B cell (primary cell): ENCODE results near the gene MTCP1. TPM values are rescaled to one million over a fixed set of nuclear protein-coding genes. Genes with fewer than 3 reads are reported as not detected.

ENCODE experiments used
- ATAC-seq: fragments of 200-7000 bp; cut with Tn5 transposase; one replicate; pipeline ENCODE4 v1.10.0; 2021; ENCODE audit warnings: low read depth, mild to moderate bottlenecking, moderate number of reproducible peaks, moderate library complexity
- CTCF ChIA-PET: fragments of 350-600 bp; sonication (Branson Sonifier 250); formaldehyde crosslinking; loops from one replicate; lab custom pipeline; 2021; ENCODE audit warnings: antibody characterized with exemption, inconsistent platforms; lab: Charles Lee
- POLR2A ChIA-PET: fragments of 350-600 bp; sonication (Branson Sonifier 250); formaldehyde crosslinking; loops from one replicate; lab custom pipeline; 2021; ENCODE audit warnings: antibody characterized with exemption; lab: Charles Lee
- DNase-seq: peaks from one replicate; pipeline ENCODE4 v3.0.0; 2013
- H2AFZ ChIP-seq: 2 replicates; pipeline ENCODE4 v1.6.1; 2012; ENCODE audit warnings: mild to moderate bottlenecking, low read depth, low read length; ENCODE audit not compliant: insufficient read depth, poor library complexity, severe bottlenecking
- H3K27ac ChIP-seq, 2 donors: 1 replicate in 1 of 2; 2 replicates in 1 of 2; pipeline ENCODE4 v1.5.1; 2012 to 2013; ENCODE audit warnings: low read length in 2 of 2, mild to moderate bottlenecking in 2 of 2, moderate library complexity in 1 of 2
- H3K27me3 ChIP-seq, 4 experiments: fragments of 200-600 bp in 1 of 4; sonication (generic) in 1 of 4; replicated peaks in 1 of 4; 1 replicate in 2 of 4; 2 replicates in 2 of 4; pipeline versions ENCODE4 v1.6.1 to v1.7.0; 2013 to 2016; ENCODE audit warnings: low read length in 3 of 4, mild to moderate bottlenecking in 2 of 4, mixed read lengths in 1 of 4, moderate library complexity in 1 of 4; ENCODE audit not compliant: insufficient read depth in 4 of 4, control insufficient read depth in 3 of 4; ENCODE audit errors: control extremely low read depth in 1 of 4
- H3K36me3 ChIP-seq, 2 experiments: replicated peaks in 1 of 2; 1 replicate in 1 of 2; 2 replicates in 1 of 2; pipeline versions ENCODE4 v1.6.1 to v1.7.1; 2013; ENCODE audit warnings: low read length in 1 of 2; ENCODE audit not compliant: insufficient read depth in 2 of 2, control insufficient read depth in 1 of 2; ENCODE audit errors: control extremely low read depth in 1 of 2, extremely low read depth in 1 of 2
- H3K4me1 ChIP-seq, 2 donors: fragments of 200-600 bp in 1 of 2; sonication (generic) in 1 of 2; 1 replicate in 1 of 2; 2 replicates in 1 of 2; pipeline versions ENCODE4 v1.5.1 to v1.6.1; 2013 to 2017; ENCODE audit warnings: low read length in 2 of 2; ENCODE audit not compliant: control insufficient read depth in 2 of 2, insufficient read depth in 2 of 2
- H3K4me2 ChIP-seq: replicated peaks from 2 replicates; pipeline ENCODE3; 2012; ENCODE audit warnings: mild to moderate bottlenecking, low read depth, low read length; ENCODE audit not compliant: poor library complexity, severe bottlenecking
- H3K4me3 ChIP-seq, 5 experiments: fragments of 200-600 bp in 1 of 5; sonication (generic) in 1 of 5; 1 replicate in 3 of 5; 2 replicates in 2 of 5; pipeline versions ENCODE4 v1.5.1 to v1.7.0; 2011 to 2016; ENCODE audit warnings: low read length in 4 of 5, mild to moderate bottlenecking in 4 of 5, low read depth in 2 of 5, control low read depth in 1 of 5, moderate library complexity in 1 of 5; ENCODE audit not compliant: insufficient read depth in 1 of 5; ENCODE audit errors: control extremely low read depth in 1 of 5, extremely low read depth in 1 of 5
- H3K79me2 ChIP-seq: fragments of 200-600 bp; sonication (generic); one replicate; pipeline ENCODE4 v1.6.0; 2016; ENCODE audit warnings: low read length; ENCODE audit not compliant: control insufficient read depth, insufficient read depth
- H3K9ac ChIP-seq: fragments of 200-600 bp; sonication (generic); 2 replicates; pipeline ENCODE4 v1.6.1; 2017; ENCODE audit warnings: mild to moderate bottlenecking, low read length, moderate library complexity
- H3K9me3 ChIP-seq, 3 donors: one replicate each; pipeline versions ENCODE4 v1.6.1 to v1.7.1; 2013; ENCODE audit warnings: low read length in 2 of 3; ENCODE audit not compliant: control insufficient read depth in 2 of 3, insufficient read depth in 1 of 3; ENCODE audit errors: control extremely low read depth in 1 of 3
- H4K20me1 ChIP-seq: 2 replicates; pipeline ENCODE4 v1.6.0; 2012; ENCODE audit warnings: mild to moderate bottlenecking, low read length; ENCODE audit not compliant: insufficient read depth, control insufficient read depth, poor library complexity, severe bottlenecking
- H3K27ac Mint-ChIP-seq: one replicate; pipeline ENCODE4 v1.8.0; 2021; ENCODE audit warnings: mixed read lengths
- H3K27me3 Mint-ChIP-seq: one replicate; pipeline ENCODE4 v1.8.0; 2021; ENCODE audit warnings: mixed read lengths
- H3K4me1 Mint-ChIP-seq: one replicate; pipeline ENCODE4 v1.8.0; 2021; ENCODE audit warnings: mixed read lengths
- H3K4me3 Mint-ChIP-seq: one replicate; pipeline ENCODE4 v1.8.0; 2021; ENCODE audit warnings: mixed read lengths
- H3K9me3 Mint-ChIP-seq: one replicate; pipeline ENCODE4 v1.8.0; 2022; ENCODE audit warnings: mixed read lengths; ENCODE audit not compliant: insufficient read depth
- CTCF ChIP-seq: fragments of 200-600 bp; IDR thresholded peaks from one replicate; pipeline ENCODE4 v1.8.0; 2022; ENCODE audit warnings: antibody characterized with exemption, mild to moderate bottlenecking
- EZH2 ChIP-seq: IDR thresholded peaks from 2 replicates; pipeline ENCODE4 v1.6.1; 2012; ENCODE audit warnings: borderline replicate concordance, low read depth, mild to moderate bottlenecking, moderate library complexity, low read length; ENCODE audit not compliant: insufficient read depth, poor library complexity, severe bottlenecking
- WGBS: methylation state at CpG from one replicate; pipeline ENCODE4 v1.1.5; 2013; ENCODE audit warnings: missing lambda C conversion rate; ENCODE audit not compliant: insufficient coverage; 5-methylcytosine and 5-hydroxymethylcytosine counted together
- intact Hi-C: fragments of 100-400 bp; cut with micrococcal nuclease; formaldehyde crosslinking; loops from one replicate; pipeline ENCODE4 v1.10.0; 2022
- polyA plus RNA-seq: library from polyadenylated mRNA; depleted of rRNA; stranded (reverse); fragments of >200 nt; gene quantifications from 2 replicates; pipeline ENCODE4 v1.2.3, GENCODE V29; 2012
- total RNA-seq, 2 donors: library from RNA; stranded (reverse); fragments of 120-200 nt in 1 of 2; gene quantifications; 1 replicate in 1 of 2; 2 replicates in 1 of 2; pipeline versions ENCODE4 v1.2.3 to v1.2.4, GENCODE V29; 2013 to 2022

The MTCP1 gene
- total and polyA plus RNA-seq, 2 donors (not counting 1 experiment from before 2014, with no cell fraction given): 2.9 to 20.3 TPM

GRCh38 chrX:155022585-155022984 is 48.4 kb downstream of the MTCP1 start, which contains the start of gene F8:
Gene F8, minus strand, starts transcription at chrX:155022723. Its CDS starts 171 bp downstream, at chrX:155022552.
- H3K9me3 ChIP-seq: no peaks in the 10 kb centered on the region
- H3K4me3 ChIP-seq: no peak within 1 kb of the TSS
- no peak within 1 kb of the TSS for H3K27ac ChIP-seq
- H3K4me1 ChIP-seq: peaks cover 0 to under 1% of the 10 kb centered on the region in 2 donors
- intact Hi-C loops: loop anchor here (10.0 kb wide), 1 partner anchor 218 kb away; the partner anchor contains the start of gene MPP1
- H3K9ac ChIP-seq: no peak within 1 kb of the TSS
- DNase-seq (no peak), ATAC-seq (no peak)
- H3K79me2 ChIP-seq: peaks cover 5% of the 10 kb centered on the region
- H3K27ac Mint-ChIP-seq: no peak within 1 kb of the TSS
- TF ChIP-seq EZH2: no peak
- no peak for TF ChIP-seq CTCF
- ChIA-PET POLR2A (no interaction called here), CTCF (interaction anchor here (1.6 kb wide), 1 partner anchor 35 kb away, joined by 3 read pairs; no protein-coding TSS in a partner anchor)
- no peaks in the 10 kb centered on the region for H3K36me3 ChIP-seq
- H3K4me3 Mint-ChIP-seq: no peak within 1 kb of the TSS
- no peak within 1 kb of the TSS for H2AFZ ChIP-seq
- no peaks in the 10 kb centered on the region for H3K27me3 ChIP-seq
- peaks cover 3% of the 10 kb centered on the region for H3K4me1 Mint-ChIP-seq
- no peaks in the 10 kb centered on the region for H3K9me3 Mint-ChIP-seq
- H3K27me3 Mint-ChIP-seq: no peaks in the 10 kb centered on the region
- no CpG with 5 or more reads among the region's 1 CpG for WGBS
- no peak within 1 kb of the TSS for H3K4me2 ChIP-seq
- H4K20me1 ChIP-seq: no peaks in the 10 kb centered on the region

- WGBS: no CpG with 5 or more reads among the region's 3 CpGs
- Mint-ChIP-seq H3K4me3 (no peak overlapping the region), H3K4me1 (peaks cover 3% of the 10 kb centered on the region), H3K27ac (no peak overlapping the region), H3K27me3 (no peaks in the 10 kb centered on the region), H3K9me3 (no peaks in the 10 kb centered on the region)
- H2AFZ ChIP-seq: no peak overlapping the region
- H3K4me1 ChIP-seq: no peaks in the 10 kb centered on the region
- no peaks in the 10 kb centered on the region for H3K79me2 ChIP-seq
- TF ChIP-seq CTCF (no peak), EZH2 (no peak)
- no peak overlapping the region for H3K4me3 ChIP-seq
- H3K4me2 ChIP-seq: no peak overlapping the region
- ATAC-seq (no peak), DNase-seq (no peak)
- H3K9me3 ChIP-seq: no peaks in the 10 kb centered on the region
- H3K27me3 ChIP-seq: no peaks in the 10 kb centered on the region
- H3K9ac ChIP-seq: no peak overlapping the region
- H4K20me1 ChIP-seq: no peaks in the 10 kb centered on the region
- H3K36me3 ChIP-seq: no peaks in the 10 kb centered on the region
- ChIA-PET CTCF (no interaction called here), POLR2A (no interaction called here)
- H3K27ac ChIP-seq: no peak overlapping the region
- intact Hi-C loops: loop anchor here (10.0 kb wide), 1 partner anchor 216 kb away; the partner anchor contains the start of gene MPP1
These were observed 50.3 kb downstream of the MTCP1 start for GRCh38 chrX:155020591-155020990.

Other genes with a start within 250 kb of the MTCP1 start
- not detected in 2 replicates for gene SMIM9, start 236.5 kb downstream of the MTCP1 start, total RNA-seq
- not detected in 2 replicates for gene SMIM9, start 236.5 kb downstream of the MTCP1 start, polyA plus RNA-seq
- 35.8 and 39.1 TPM in 2 replicates for gene F8A1, start 184.8 kb downstream of the MTCP1 start, total RNA-seq
- 2.4 and 8.6 TPM in 2 replicates for gene F8A1, start 184.8 kb downstream of the MTCP1 start, polyA plus RNA-seq
- 1.4 and 2.9 TPM in 2 replicates for gene F8, start 48.4 kb downstream of the MTCP1 start, total RNA-seq
- 0.69 and 0.86 TPM in 2 replicates for gene F8, start 48.4 kb downstream of the MTCP1 start, polyA plus RNA-seq
- gene FUNDC2, start 44.3 kb downstream of the MTCP1 start, total RNA-seq: 42.3 and 46.5 TPM in 2 replicates
- 28.8 and 32.3 TPM in 2 replicates for gene FUNDC2, start 44.3 kb downstream of the MTCP1 start, polyA plus RNA-seq
- gene CMC4, start within 50 bp of the MTCP1 start, total RNA-seq: 4.4 and 6.0 TPM in 2 replicates
- gene CMC4, start within 50 bp of the MTCP1 start, polyA plus RNA-seq: 8.3 and 10.1 TPM in 2 replicates
- 14.3 and 16.9 TPM in 2 replicates for gene BRCC3, start 372 bp upstream of the MTCP1 start, total RNA-seq
- 7.3 and 9.8 TPM in 2 replicates for gene BRCC3, start 372 bp upstream of the MTCP1 start, polyA plus RNA-seq
- 29.7 and 30.0 TPM in 2 replicates for gene VBP1, start 145.3 kb upstream of the MTCP1 start, total RNA-seq
- gene VBP1, start 145.3 kb upstream of the MTCP1 start, polyA plus RNA-seq: 6.5 and 9.6 TPM in 2 replicates
- gene RAB39B, start 193.4 kb upstream of the MTCP1 start, total RNA-seq: 7.8 and 8.8 TPM in 2 replicates
- gene RAB39B, start 193.4 kb upstream of the MTCP1 start, polyA plus RNA-seq: 2.0 and 2.4 TPM in 2 replicates